ENCODE measurements around the gene USP13. TPM values are rescaled to one million over a fixed set of nuclear protein-coding genes. Genes with fewer than 3 reads are reported as not detected.

Gene USP13
- total RNA-seq, 1 donor = 14.4 TPM

GRCh38 chr3:179695672-179696313 lies 43.0 kb downstream of the USP13 start:
- H3K4me3 ChIP-seq (ENCODE audit: low read depth, low read length) = no peak overlapping the region
- DNase-seq (ENCODE audit: low read depth) = no peak
- TF ChIP-seq CTCF (IDR thresholded peaks at IDR 0.05; ENCODE audit: insufficient read depth, low read length) = no peak

- no peak for TF ChIP-seq CTCF (IDR thresholded peaks at IDR 0.05; ENCODE audit: insufficient read depth, low read length)
- no peak overlapping the region for H3K4me3 ChIP-seq (ENCODE audit: low read depth, low read length)
- DNase-seq (ENCODE audit: low read depth) = no peak
These were observed 45.0 kb downstream of the USP13 start for GRCh38 chr3:179697736-179698332.

GRCh38 chr3:179700716-179701115 lies 47.9 kb downstream of the USP13 start:
- no peak for DNase-seq (ENCODE audit: low read depth)
- no peak overlapping the region for H3K4me3 ChIP-seq (ENCODE audit: low read depth, low read length)
- TF ChIP-seq CTCF (IDR thresholded peaks at IDR 0.05; ENCODE audit: insufficient read depth, low read length) = no peak

- TF ChIP-seq CTCF (IDR thresholded peaks at IDR 0.05; ENCODE audit: insufficient read depth, low read length) = no peak
- no peak overlapping the region for H3K4me3 ChIP-seq (ENCODE audit: low read depth, low read length)
- DNase-seq (ENCODE audit: low read depth) = no peak
These were observed 48.5 kb downstream of the USP13 start for GRCh38 chr3:179701176-179701827.

GRCh38 chr3:179702271-179702947 lies 49.6 kb downstream of the USP13 start:
- no peak overlapping the region for H3K4me3 ChIP-seq (ENCODE audit: low read depth, low read length)
- no peak for TF ChIP-seq CTCF (IDR thresholded peaks at IDR 0.05; ENCODE audit: insufficient read depth, low read length)
- no peak for DNase-seq (ENCODE audit: low read depth)

- TF ChIP-seq CTCF (IDR thresholded peaks at IDR 0.05; ENCODE audit: insufficient read depth, low read length) = no peak
- no peak overlapping the region for H3K4me3 ChIP-seq (ENCODE audit: low read depth, low read length)
- no peak for DNase-seq (ENCODE audit: low read depth)
These were observed 51.0 kb downstream of the USP13 start for GRCh38 chr3:179703816-179704215.
